ENCODE results near the gene NUP54.
A peak's percentile ranks its signal among the peaks of the same experiment; 100 is the strongest.

The NUP54 gene

DNA sequence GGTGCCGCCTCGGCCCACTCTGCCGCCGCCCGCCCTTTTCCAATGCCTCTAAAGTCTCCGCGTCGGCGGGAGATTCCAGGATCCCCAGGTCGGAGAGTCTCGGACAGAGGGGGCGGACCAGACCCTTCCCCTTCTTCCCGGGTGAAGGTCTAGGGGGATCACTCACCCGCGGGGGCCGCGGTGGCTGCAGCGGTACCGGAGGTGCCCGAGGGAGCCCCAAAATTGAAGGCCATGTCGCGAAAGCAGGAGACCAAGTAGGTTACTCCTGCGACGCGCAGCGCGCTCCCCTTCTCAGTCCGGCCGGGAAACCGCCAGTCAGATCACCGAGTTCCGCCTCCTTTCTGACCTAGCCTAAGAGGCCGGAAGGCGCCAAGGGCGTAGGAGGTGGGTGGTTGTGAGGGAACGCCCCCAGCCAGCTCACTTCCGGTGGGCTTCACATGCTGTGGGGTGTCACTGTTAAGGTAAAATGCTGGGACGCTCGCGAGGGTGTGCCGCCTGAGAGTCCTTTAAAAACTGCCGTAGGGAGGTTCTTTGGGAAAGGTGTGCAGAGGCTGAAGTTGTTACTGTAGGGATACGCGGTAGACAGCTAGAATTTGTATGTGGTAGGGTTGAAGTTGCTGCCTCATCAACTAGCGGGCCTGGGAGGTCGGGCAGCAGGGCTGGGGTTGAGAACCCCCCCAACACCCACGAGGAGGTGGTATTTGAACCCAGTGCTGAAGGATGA is at the start of gene NUP54:
Gene NUP54, minus strand, starts transcription at position 256 of the 724 bp plus-strand sequence. Its CDS starts 23 bp downstream, at position 233.
- peak; percentile 95 for DNase-seq (ENCODE audit: low spot score)

- DNase-seq (ENCODE audit: low spot score) = peak; percentile 93
These were observed 49.0 kb upstream of the NUP54 start for GRCh38 chr4:76197031-76197743.

GRCh38 chr4:76196376-76196775 is 48.2 kb upstream of the NUP54 start:
- no peak for DNase-seq (ENCODE audit: low spot score)

- peak; percentile 47 for DNase-seq (ENCODE audit: low spot score)
These were observed 47.1 kb upstream of the NUP54 start for GRCh38 chr4:76195326-76195725.

GRCh38 chr4:76194325-76194724 is 46.1 kb upstream of the NUP54 start:
- peak; percentile 94 for DNase-seq (ENCODE audit: low spot score)

DNA sequence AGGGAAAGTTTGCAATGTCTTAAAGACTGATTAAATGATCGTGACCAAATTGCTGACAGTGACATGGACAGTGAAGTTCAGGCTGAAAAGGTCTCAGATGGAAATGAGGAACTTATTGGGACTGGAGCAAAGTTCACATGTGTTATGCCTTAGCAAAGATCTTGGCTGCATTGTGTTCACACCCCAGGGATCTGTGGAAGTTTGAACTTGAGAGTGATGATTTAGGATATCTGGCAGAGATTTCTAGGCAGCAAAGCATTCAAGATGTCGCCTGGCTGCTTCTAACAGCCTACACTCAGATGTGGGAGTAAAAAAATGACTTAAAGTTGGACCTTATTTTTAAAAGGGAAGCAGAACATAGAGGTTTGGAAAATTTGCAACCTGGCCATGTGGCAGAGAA is 44.0 kb upstream of the NUP54 start:
- no peak for DNase-seq (ENCODE audit: low spot score)

- DNase-seq (ENCODE audit: low spot score) = no peak
These were observed 40.4 kb upstream of the NUP54 start for GRCh38 chr4:76188557-76188956.

GRCh38 chr4:76188149-76188548 is 40.0 kb upstream of the NUP54 start:
- no peak for DNase-seq (ENCODE audit: low spot score)

GRCh38 chr4:76187152-76187551 is 39.0 kb upstream of the NUP54 start:
- DNase-seq (ENCODE audit: low spot score) = no peak

DNA sequence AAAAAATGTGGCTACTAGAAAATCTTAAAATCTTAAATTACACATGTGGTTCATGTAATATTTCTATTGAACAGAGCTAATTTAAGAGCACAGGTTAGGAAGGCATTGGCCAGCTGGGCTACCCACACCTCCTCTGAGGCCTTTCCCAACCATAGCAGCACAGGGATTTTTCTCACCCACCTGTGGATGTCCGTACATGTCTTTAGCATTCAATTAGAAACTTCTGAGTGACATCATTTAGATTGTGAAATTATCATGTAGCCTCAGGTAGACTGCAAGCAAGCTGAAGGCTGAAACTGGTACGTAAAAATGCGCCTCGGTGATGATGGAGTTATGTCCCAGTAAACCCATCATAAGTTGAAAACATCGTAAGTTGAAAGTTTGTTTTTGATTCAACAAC is 34.3 kb upstream of the NUP54 start:
- DNase-seq (ENCODE audit: low spot score) = no peak

- peak; percentile 86 for DNase-seq (ENCODE audit: low spot score)
These were observed 31.5 kb upstream of the NUP54 start for GRCh38 chr4:76179398-76180318.

- no peak for DNase-seq (ENCODE audit: low spot score)
These were observed 30.1 kb upstream of the NUP54 start for GRCh38 chr4:76178296-76178695.

DNA sequence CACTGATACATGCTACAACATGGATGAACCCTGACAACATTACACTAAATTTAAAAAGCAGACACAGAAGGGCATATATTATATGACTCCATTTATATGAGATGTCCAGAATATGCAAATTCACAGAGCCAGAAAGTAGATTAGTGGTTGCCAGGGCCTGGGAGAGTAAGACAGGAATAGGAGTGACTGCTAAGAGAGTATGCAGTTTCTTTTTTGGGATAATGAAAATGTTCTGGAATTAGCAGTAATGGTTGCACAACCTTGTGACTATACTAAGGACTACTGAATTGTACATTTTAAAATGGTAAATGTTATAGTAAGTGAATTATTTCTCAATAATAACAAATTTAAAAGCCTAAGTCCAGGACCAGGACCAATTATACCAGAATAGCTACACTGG is 29.5 kb upstream of the NUP54 start:
- DNase-seq (ENCODE audit: low spot score) = no peak

- DNase-seq (ENCODE audit: low spot score) = no peak
These were observed 27.1 kb upstream of the NUP54 start for GRCh38 chr4:76175336-76175735.

DNA sequence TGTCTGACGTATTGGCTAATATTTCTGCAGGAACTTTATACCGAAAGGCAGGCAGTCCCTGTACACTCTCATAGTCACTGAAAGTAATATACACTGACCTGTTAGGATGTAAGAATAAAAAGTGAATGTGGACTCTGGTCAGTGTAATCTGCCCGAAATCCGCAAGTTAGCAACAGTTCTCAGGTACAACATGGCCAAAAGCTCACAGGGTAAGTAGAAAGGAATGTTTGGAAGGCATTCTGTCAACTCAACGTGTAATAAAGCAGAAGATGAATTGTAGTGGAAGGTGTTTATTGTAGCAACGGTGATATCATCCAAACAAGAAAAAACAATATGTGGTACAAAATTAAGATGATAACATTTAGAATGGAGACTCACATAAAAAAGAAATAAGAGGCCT is 26.0 kb upstream of the NUP54 start:
- DNase-seq (ENCODE audit: low spot score) = no peak

DNA sequence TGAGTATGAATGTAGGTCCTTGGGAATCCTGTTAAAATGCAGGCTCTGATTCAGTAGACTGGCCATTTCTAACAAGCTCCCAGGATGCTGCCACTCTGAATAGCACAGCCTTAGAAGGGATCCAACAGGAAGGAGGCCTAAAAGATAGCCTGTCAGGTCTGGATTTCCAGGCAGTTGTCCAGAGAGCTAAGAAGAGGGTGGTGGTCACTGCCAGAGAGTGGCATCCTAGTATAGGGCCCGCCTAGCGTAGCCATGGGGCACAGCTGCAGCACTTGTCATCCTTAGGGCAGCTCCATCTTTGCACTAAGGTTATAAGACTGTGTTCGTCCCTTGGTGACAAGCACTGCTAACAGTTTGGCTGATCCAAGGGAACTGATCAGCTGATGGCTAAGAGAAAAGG is 20.5 kb upstream of the NUP54 start:
- DNase-seq (ENCODE audit: low spot score) = no peak

- DNase-seq (ENCODE audit: low spot score) = no peak
These were observed 18.3 kb upstream of the NUP54 start for GRCh38 chr4:76166480-76166879.

GRCh38 chr4:76160355-76160754 is 12.2 kb upstream of the NUP54 start:
- DNase-seq (ENCODE audit: low spot score) = no peak

- DNase-seq (ENCODE audit: low spot score) = peak; percentile 17
These were observed 8.4 kb upstream of the NUP54 start for GRCh38 chr4:76156635-76157034.

- DNase-seq (ENCODE audit: low spot score) = peak; percentile 30
These were observed 7.8 kb upstream of the NUP54 start for GRCh38 chr4:76155979-76156378.

DNA sequence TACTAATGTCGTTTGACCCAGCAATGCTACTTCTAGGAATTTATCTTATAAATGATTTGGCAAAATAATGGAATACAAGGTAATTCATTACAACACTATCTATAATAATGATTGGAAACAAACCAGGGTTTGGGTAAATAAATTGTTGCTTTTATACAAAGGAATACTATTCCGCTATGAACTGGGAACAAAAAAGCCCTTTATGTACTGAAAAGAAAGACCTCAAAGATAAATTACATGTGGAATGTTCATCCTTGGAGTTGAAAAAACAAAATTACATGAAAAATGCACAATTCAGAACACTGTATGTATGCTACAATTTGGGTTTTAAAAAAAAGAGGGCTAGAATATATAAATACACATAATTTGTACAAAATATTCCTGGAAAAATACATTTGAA is 5.2 kb upstream of the NUP54 start:
- DNase-seq (ENCODE audit: low spot score) = no peak

GRCh38 chr4:76147454-76148141 is 599 bp downstream of the NUP54 start:
- peak; percentile 83 for DNase-seq (ENCODE audit: low spot score)

All from kidney tubule cell (primary cell).